ENCODE results near the gene ZC3H12C.
"Not testable (repeated sequence)": the region's sequence is repeated elsewhere in the genome, so short reads cannot be mapped to it uniquely, and the experiment has no call there.

Gene ZC3H12C

DNA sequence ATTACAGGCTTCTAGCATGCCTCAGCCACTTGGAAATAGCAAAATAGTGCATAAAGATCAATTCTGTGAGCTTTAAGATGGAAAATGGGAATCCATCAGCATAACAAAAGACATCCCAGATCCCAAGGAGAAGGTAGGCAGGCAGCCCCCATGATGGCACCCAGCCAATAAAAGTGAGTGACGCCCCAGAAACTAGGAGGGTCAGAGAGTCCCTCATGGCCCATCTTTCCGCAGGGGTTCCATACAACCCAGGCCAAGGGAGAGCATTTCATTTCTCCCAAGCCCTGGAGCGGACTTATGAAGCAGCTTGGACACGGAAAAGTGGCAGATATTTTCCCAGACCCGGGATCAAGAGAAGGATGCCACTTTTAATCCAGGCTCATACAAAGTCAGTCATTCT, 93.3 kb downstream of the ZC3H12C start:
- DNase-seq, result no peak

DNA sequence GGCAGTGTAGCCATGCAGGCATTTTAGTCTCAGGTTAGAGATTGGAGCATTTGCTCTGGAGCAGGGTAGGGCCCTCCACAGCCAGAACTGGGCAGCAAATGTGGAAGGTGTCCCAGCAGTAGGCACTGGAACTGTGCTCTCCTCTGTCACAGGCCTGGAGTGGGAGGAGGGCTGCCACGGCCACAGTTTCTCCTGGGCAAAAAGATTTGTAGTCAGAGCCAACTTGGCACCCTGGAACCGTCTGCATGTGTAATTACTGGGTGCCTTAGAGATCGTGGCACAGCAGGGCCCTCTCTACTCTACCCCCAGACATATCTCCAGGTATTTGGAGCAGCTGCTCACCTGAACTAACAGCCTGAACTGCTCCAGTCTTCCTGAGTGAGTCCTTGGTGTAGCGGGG, 93.7 kb downstream of the ZC3H12C start:
- no peak for DNase-seq

GRCh38 chr11:110187731-110188130, 94.5 kb downstream of the ZC3H12C start:
- DNase-seq, result no peak

DNA sequence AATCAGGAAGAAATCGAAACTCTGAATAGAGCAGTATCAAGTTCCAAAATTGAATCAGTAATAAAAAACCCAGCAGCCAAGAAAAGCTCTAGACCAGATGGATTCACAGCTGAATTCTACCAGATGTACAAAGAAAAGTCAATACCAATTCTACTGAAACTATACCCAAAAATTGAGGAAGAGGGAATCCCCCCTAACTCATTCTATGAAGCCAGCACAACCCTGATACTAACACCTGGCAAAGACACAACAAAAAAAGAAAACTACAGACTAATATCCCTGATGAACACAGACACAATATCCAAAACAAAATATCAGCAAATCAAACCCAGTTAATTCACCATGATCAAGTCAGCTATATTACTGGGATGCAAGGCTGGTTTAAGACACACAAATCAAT, 97.7 kb downstream of the ZC3H12C start:
- no peak for DNase-seq

- DNase-seq, result not testable (repeated sequence)
Observed at GRCh38 chr11:110192604-110193282, 99.6 kb downstream of the ZC3H12C start.

DNA sequence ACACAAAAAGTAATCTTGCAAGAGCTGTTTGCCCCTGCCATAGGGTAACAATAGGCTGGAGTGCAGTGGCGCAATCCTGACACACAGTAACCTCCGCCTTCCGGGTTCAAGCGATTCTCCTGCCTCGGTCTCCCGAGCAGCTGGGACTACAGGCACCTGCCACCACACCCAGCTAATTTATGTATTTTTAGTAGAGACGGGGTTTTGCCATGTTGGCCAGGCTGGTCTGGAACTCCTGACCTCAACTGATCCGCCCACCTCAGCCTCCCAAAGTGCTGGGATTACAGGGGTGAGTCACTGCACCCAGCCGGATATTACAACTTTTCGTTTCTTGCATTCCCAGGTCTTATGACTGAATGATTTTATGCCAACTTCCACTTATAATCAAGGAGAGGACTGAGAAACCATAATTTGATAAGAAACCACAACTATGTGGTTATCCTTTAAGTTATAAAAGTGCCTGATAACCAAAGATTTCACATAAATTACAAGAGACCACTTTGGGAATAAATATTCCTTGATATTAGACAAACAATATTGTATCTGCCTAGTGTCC, 101.1 kb downstream of the ZC3H12C start:
- not testable (repeated sequence) for DNase-seq

GRCh38 chr11:110196241-110196754, 103.1 kb downstream of the ZC3H12C start:
- no peak for DNase-seq

GRCh38 chr11:110196884-110197420, 103.8 kb downstream of the ZC3H12C start:
- DNase-seq, result no peak

DNA sequence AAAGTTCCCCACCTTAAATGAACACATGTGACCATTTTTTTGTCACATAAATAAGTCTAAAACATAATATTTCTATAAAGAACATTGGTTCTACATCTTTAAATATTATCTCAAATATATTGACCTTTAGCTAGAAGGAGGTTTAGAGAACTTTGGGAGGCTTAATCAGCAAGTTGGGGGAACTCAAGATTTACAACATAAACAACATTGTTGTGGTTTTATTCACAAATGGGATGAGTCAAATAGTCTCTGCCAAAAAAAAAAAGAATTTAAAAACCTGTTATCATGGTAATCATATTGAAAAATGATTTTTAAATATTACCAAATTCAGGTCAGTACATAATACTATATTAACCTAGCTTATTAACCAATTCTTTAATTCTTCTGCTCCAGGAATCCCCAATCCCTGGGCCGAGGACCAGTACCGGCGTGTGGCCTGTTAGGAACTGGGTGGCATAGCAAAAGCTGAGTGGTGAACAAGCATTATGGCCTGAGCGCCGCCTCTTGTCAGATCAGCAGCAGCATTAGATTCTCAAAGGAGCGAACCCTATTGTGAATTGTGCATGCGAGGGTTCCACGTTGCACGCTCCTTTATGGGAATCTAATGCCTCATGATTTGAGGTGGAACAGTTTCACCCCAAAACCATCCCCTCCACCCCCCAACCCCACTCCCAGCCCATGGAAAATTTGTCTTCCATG, 105.0 kb downstream of the ZC3H12C start:
- no peak for DNase-seq

DNA sequence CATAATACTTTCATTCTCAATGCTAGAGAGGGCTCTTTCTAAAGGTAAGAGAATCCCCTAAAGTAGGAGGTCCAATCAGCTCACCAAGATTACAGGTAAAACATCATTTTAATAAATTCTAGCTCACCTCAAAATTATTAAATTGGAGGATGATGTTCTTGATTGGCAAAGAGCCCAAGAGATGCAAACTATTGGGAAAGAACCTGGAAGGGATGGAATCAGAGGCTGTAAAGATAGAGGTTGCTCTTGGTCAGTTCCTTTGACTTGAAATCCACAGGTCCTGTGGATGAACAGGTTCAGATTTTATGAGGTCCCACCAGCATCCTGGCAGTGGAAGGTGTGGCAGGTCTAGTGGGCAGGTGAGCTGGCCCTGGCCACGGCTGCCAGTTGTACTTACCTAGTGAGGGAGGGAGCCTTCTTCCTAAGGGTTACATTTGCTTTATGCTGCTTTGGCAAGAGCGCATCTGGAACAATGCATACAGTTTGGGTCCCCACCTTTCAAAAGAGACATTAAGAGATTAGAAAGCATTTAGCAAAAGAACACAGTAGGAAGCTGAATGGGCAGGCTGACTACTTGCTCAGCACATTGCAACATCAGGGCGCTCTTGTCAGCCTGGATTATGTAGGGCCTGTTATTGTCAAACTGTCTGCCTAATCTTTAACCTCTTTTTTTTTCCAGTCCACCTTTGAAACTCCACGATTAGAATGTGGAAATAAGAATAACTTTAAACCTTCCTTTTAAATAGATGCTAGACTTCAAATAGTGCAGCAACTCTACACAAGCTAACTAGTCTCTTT, 106.2 kb downstream of the ZC3H12C start:
- DNase-seq, result no peak

DNA sequence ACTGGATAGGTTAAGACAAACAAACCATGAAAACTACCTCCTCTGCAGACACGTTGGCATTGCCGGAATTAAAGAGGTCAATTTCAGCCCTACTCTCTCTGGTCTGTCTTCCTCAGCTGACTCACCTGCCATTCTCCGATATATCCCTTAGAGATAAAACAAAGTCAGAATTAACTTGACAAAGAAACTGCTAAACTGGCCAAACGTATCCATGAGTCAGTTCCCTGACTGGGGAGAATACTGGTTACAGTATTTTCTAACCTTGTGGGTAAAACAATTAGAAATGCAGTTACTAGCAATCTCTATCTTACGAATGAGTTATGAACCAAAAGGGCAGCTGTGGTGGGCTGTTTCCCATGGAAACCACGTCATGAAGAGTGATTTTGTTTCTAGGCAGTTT, 107.0 kb downstream of the ZC3H12C start:
- DNase-seq, result no peak

DNA sequence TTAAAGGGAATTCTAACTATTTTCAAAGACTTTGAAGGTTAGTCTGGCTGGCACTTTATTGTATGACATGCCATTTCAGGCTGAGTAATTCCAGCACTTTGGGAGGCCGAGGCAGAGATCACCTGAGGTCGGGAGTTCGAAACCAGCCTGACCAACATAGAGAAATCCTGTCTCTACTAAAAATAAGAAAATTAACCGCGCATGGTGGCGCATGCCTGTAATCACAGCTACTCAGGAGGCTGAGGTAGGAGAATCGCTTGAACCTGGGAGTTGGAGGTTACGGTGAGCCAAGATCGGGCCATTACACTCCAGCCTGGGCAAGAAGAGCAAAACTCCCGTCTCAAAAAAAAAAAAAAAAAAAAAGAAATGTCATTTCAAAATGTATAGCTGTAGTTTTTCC, 107.6 kb downstream of the ZC3H12C start:
- no peak for DNase-seq

DNA sequence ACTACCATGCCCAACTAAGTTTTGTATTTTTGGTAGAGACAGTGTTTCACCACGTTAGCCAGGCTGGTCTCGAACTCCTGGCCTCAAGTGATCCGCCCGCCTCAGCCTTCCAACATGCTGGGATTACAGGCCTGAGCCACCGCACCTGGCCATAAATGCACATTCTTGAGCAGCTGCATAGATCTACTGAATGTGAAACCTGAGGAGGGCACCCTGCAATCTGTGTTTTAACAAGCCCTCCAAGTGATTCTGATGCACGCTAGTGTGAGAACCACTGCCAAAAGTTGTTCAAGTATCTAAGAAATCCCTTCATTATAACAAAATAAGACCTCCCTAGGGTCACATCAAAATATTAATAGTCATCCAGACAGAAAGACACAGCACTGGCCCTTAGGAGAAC, 113.9 kb downstream of the ZC3H12C start:
- DNase-seq, result no peak

DNA sequence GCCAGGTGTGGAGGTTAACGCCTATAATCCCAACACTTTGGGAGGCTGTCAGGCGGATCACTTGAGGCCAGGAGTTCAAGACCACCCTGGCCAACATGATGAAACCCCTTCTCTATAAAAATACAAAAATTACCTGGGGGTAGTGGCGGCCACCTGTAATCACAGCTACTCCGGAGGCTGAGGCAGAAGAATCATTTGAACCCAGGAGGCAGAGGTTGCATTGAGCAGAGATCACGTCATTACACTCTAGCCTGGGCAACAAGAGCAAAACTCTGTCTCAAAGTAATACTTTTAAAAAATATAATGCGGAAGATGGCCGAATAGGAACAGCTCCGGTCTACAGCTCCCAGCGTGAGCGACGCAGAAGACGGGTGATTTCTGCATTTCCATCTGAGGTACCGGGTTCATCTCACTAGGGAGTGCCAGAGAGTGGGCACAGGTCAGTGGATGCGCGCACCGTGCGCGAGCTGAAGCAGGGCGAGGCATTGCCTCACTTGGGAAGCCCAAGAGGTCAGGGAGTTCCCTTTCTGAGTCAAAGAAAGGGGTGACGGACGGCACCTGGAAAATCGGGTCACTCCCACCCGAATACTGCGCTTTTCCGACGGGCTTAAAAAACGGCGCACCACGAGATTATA, 115.6 kb downstream of the ZC3H12C start:
- DNase-seq, result peak; percentile 16

DNA sequence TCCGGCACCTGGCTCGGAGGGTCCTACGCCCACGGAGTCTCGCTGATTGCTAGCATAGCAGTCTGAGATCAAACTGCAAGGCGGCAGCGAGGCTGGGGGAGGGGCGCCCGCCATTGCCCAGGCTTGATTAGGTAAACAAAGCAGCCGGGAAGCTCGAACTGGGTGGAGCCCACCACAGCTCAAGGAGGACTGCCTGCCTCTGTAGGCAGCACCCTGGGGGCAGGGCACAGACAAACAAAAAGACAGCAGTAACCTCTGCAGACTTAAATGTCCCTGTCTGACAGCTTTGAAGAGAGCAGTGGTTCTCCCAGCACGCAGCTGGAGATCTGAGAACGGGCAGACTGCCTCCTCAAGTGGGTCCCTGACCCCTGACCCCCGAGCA, 116.1 kb downstream of the ZC3H12C start:
- DNase-seq, result not testable (repeated sequence)

- no peak for DNase-seq
Observed at GRCh38 chr11:110217223-110217877, 124.2 kb downstream of the ZC3H12C start.

DNA sequence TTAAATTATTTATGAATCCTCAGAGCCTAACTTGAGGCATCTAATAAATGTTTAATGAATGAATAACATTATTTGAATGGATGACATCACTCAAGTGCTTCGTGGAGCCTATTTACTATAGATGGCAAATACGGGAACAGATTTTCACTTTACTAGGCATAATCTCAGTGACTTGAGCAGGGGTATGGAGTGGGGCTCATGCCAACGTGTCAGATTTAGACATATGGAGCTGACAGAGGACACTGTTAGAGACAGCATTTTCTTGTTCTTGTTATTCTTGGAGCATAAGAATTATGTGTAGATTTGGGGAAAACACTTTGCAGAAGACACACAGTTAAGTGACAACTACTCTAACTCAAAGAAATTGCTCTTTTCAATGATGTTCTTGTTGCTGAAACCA, 124.7 kb downstream of the ZC3H12C start:
- no peak for DNase-seq

DNA sequence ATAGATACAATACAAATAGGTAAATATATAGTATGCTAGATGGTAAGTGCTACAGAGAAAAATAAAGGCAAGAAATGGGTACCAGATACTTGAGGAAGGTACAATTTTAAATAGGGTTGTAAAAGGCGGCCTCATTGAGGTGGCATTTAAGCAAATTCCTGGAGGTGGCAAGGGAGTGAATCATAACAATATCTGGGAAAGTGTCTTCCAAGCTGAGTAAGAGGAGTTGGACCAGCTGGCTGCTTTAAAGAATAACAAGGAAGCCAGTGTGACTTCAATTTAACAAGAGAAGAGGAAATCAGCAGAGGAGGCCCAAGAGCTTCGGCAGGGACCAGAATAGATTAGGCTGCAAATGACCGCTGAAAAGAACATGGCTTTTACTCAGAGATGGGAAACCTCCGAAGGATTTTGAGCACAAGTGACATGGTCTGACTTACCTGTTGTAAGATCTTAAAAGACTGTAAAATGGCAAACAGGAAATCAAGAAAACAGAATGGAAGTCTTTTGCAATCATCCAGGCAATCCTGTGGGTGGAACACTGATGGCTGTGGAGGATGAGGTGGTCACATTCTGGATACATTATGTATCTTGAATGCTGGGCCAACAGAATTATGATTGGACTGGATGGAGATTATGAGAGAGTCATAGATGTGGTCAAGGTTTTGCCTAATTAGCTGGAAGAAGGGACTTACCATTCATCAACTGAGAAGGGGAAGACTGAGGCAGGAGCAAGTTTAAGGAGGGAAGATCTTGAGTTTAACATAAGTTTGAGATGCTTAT, 126.0 kb downstream of the ZC3H12C start:
- no peak for DNase-seq
